Central memory CD8-positive, alpha-beta T cell (primary cell): ENCODE data around the gene SPRYD4.
A peak's percentile ranks its signal among the peaks of the same experiment; 100 is the strongest.
"Not testable (repeated sequence)": the region's sequence is repeated elsewhere in the genome, so short reads cannot be mapped to it uniquely, and the experiment has no call there.

Experiments
- ATAC-seq: fragments of 150-1000 bp; cut with Tn5 transposase; replicated peaks from 2 replicates; pipeline ENCODE4 v1.10.0; 2022; ENCODE audit warnings: mild to moderate bottlenecking, moderate FRiP score, moderate number of reproducible peaks; ENCODE audit not compliant: poor library complexity, severe bottlenecking; ENCODE audit errors: extremely low read depth
- DNase-seq, 2 donors: peaks; one replicate each; pipeline ENCODE4 v3.0.0; 2021; ENCODE audit warnings: low spot score in 2 of 2
- H3K27ac Mint-ChIP-seq: one replicate; pipeline ENCODE4 v1.8.0; 2022; ENCODE audit warnings: low read depth, mild to moderate bottlenecking, moderate library complexity, mixed read lengths
- H3K27me3 Mint-ChIP-seq: one replicate; pipeline ENCODE4 v1.8.0; 2022; ENCODE audit warnings: mixed read lengths
- H3K36me3 Mint-ChIP-seq: one replicate; pipeline ENCODE4 v1.8.0; 2022; ENCODE audit warnings: mild to moderate bottlenecking, moderate library complexity, mixed read lengths; ENCODE audit not compliant: insufficient read depth
- H3K4me1 Mint-ChIP-seq: one replicate; pipeline ENCODE4 v1.8.0; 2022; ENCODE audit warnings: mixed read lengths
- H3K4me3 Mint-ChIP-seq: one replicate; pipeline ENCODE4 v1.8.0; 2022; ENCODE audit warnings: mild to moderate bottlenecking, moderate library complexity, mixed read lengths
- H3K9me3 Mint-ChIP-seq: one replicate; pipeline ENCODE4 v1.8.0; 2022; ENCODE audit warnings: mixed read lengths

The SPRYD4 gene

GRCh38 chr12:56486694-56487093 is 18.3 kb downstream of the SPRYD4 start:
- peak overlapping the region; percentile 85 for H3K4me3 Mint-ChIP-seq

GRCh38 chr12:56487448-56488040 is 19.2 kb downstream of the SPRYD4 start:
- Mint-ChIP-seq H3K4me3 (peak overlapping the region; percentile 85), H3K4me1 (peaks cover 15% of the 10 kb centered on the region), H3K27ac (peak overlapping the region; percentile 50), H3K9me3 (no peaks in the 10 kb centered on the region), H3K27me3 (peaks cover 23% of the 10 kb centered on the region), H3K36me3 (peaks cover 3% of the 10 kb centered on the region)
- peak in 1 of 2 donors; percentile 22 for DNase-seq
- peak; percentile 11 for ATAC-seq

More at GRCh38 chr12:56486694-56487093, 18.3 kb downstream of the SPRYD4 start:
- Mint-ChIP-seq H3K27me3 (peaks cover 18% of the 10 kb centered on the region), H3K36me3 (peaks cover 3% of the 10 kb centered on the region), H3K9me3 (no peaks in the 10 kb centered on the region), H3K27ac (no peak overlapping the region), H3K4me1 (peaks cover 15% of the 10 kb centered on the region)
- ATAC-seq (no peak), DNase-seq (no peak)

- peak within 1 kb of the TSS; percentile 85 for H3K4me3 Mint-ChIP-seq
- H3K36me3 Mint-ChIP-seq, result peaks cover 3% of the 10 kb centered on the region
These were observed 19.9 kb downstream of the SPRYD4 start, which contains the start of gene GLS2 for GRCh38 chr12:56488041-56488955. TSS of gene GLS2 (minus strand) at chr12:56488161. CDS start at chr12:56488118, 43 bp downstream.

GRCh38 chr12:56490360-56490759 is 22.0 kb downstream of the SPRYD4 start:
- Mint-ChIP-seq H3K4me3 (no peak overlapping the region), H3K36me3 (peaks cover 3% of the 10 kb centered on the region), H3K4me1 (peaks cover 15% of the 10 kb centered on the region), H3K9me3 (no peaks in the 10 kb centered on the region), H3K27me3 (peaks cover 23% of the 10 kb centered on the region), H3K27ac (no peak overlapping the region)
- no peak for DNase-seq
- no peak for ATAC-seq

More at GRCh38 chr12:56488041-56488955, 19.9 kb downstream of the SPRYD4 start, which contains the start of gene GLS2:
- peak; percentile 45 to 59 for DNase-seq
- peaks cover 15% of the 10 kb centered on the region for H3K4me1 Mint-ChIP-seq
- ATAC-seq, result peak; percentile 99
- peaks cover 23% of the 10 kb centered on the region for H3K27me3 Mint-ChIP-seq
- H3K27ac Mint-ChIP-seq, result peak within 1 kb of the TSS; percentile 50
- no peaks in the 10 kb centered on the region for H3K9me3 Mint-ChIP-seq

GRCh38 chr12:56493409-56494105 is 25.2 kb downstream of the SPRYD4 start:
- ATAC-seq, H3K4me1 Mint-ChIP-seq, DNase-seq, H3K36me3 Mint-ChIP-seq, H3K27ac Mint-ChIP-seq, H3K9me3 Mint-ChIP-seq, H3K4me3 Mint-ChIP-seq: not testable (repeated sequence)
- H3K27me3 Mint-ChIP-seq, result peaks cover 23% of the 10 kb centered on the region

GRCh38 chr12:56494106-56494415 is 25.7 kb downstream of the SPRYD4 start:
- not testable (repeated sequence) for H3K36me3 Mint-ChIP-seq, H3K27ac Mint-ChIP-seq, ATAC-seq, H3K4me1 Mint-ChIP-seq, DNase-seq, H3K9me3 Mint-ChIP-seq, H3K4me3 Mint-ChIP-seq
- H3K27me3 Mint-ChIP-seq, result peaks cover 23% of the 10 kb centered on the region

GRCh38 chr12:56494481-56494880 is 26.1 kb downstream of the SPRYD4 start:
- peaks cover 23% of the 10 kb centered on the region for H3K27me3 Mint-ChIP-seq
- ATAC-seq, H3K4me3 Mint-ChIP-seq, H3K4me1 Mint-ChIP-seq, DNase-seq, H3K36me3 Mint-ChIP-seq, H3K27ac Mint-ChIP-seq, H3K9me3 Mint-ChIP-seq: not testable (repeated sequence)

GRCh38 chr12:56496704-56497103 is 28.3 kb downstream of the SPRYD4 start:
- not testable (repeated sequence) for H3K4me3 Mint-ChIP-seq, H3K4me1 Mint-ChIP-seq, H3K27me3 Mint-ChIP-seq, H3K36me3 Mint-ChIP-seq, H3K9me3 Mint-ChIP-seq, ATAC-seq
- peak overlapping the region; percentile 38 for H3K27ac Mint-ChIP-seq
- peak; percentile 26 to 37 for DNase-seq

GRCh38 chr12:56498126-56498902 is 29.9 kb downstream of the SPRYD4 start:
- not testable (repeated sequence) for H3K27ac Mint-ChIP-seq, DNase-seq, H3K4me1 Mint-ChIP-seq, H3K36me3 Mint-ChIP-seq, H3K27me3 Mint-ChIP-seq, H3K4me3 Mint-ChIP-seq, ATAC-seq, H3K9me3 Mint-ChIP-seq

GRCh38 chr12:56499452-56499851 is 31.1 kb downstream of the SPRYD4 start:
- not testable (repeated sequence) for DNase-seq, H3K27ac Mint-ChIP-seq, H3K9me3 Mint-ChIP-seq, H3K27me3 Mint-ChIP-seq, H3K4me1 Mint-ChIP-seq, H3K4me3 Mint-ChIP-seq, ATAC-seq, H3K36me3 Mint-ChIP-seq

GRCh38 chr12:56499879-56500278 is 31.5 kb downstream of the SPRYD4 start:
- not testable (repeated sequence) for ATAC-seq, H3K4me1 Mint-ChIP-seq, H3K36me3 Mint-ChIP-seq, H3K4me3 Mint-ChIP-seq, H3K9me3 Mint-ChIP-seq, H3K27me3 Mint-ChIP-seq, H3K27ac Mint-ChIP-seq, DNase-seq

- ATAC-seq, result no peak
- no peaks in the 10 kb centered on the region for H3K9me3 Mint-ChIP-seq
- no peak for DNase-seq
- no peak overlapping the region for H3K27ac Mint-ChIP-seq
- H3K4me1 Mint-ChIP-seq, result peaks cover 6% of the 10 kb centered on the region
- H3K4me3 Mint-ChIP-seq, result no peak overlapping the region
- H3K27me3 Mint-ChIP-seq, result peaks cover 21% of the 10 kb centered on the region
- no peaks in the 10 kb centered on the region for H3K36me3 Mint-ChIP-seq
These were observed 42.4 kb downstream of the SPRYD4 start for GRCh38 chr12:56510786-56511185.
